Amniotic epithelial cell (primary cell): Measurements from ENCODE around the gene MEGF9.
A peak's percentile ranks its signal among the peaks of the same experiment; 100 is the strongest.
"Not testable (repeated sequence)": the region's sequence is repeated elsewhere in the genome, so short reads cannot be mapped to it uniquely, and the experiment has no call there.

Experiments
- DNase-seq: peaks from one replicate; pipeline ENCODE4 v3.0.0-alpha.2; 2010; ENCODE audit warnings: low read depth

The MEGF9 gene

GRCh38 chr9:120714088-120714845, at the start of gene MEGF9:
Gene MEGF9 (minus strand): TSS chr9:120714470. CDS start chr9:120714358, 112 bp downstream.
- DNase-seq, result peak; percentile 94

GRCh38 chr9:120761006-120761405, 46.7 kb upstream of the MEGF9 start:
- DNase-seq, result no peak

- DNase-seq, result no peak
These were observed 45.6 kb upstream of the MEGF9 start for GRCh38 chr9:120759755-120760400.

- DNase-seq, result no peak
These were observed 44.3 kb upstream of the MEGF9 start for GRCh38 chr9:120758544-120758943.

GRCh38 chr9:120757026-120757913, 43.0 kb upstream of the MEGF9 start:
- DNase-seq, result no peak

GRCh38 chr9:120756531-120756930, 42.3 kb upstream of the MEGF9 start:
- no peak for DNase-seq

- peak; percentile 28 for DNase-seq
These were observed 41.7 kb upstream of the MEGF9 start for GRCh38 chr9:120755810-120756434.

GRCh38 chr9:120755044-120755443, 40.8 kb upstream of the MEGF9 start:
- no peak for DNase-seq

- DNase-seq, result no peak
These were observed 36.2 kb upstream of the MEGF9 start for GRCh38 chr9:120750421-120750820.

GRCh38 chr9:120746366-120746765, 32.1 kb upstream of the MEGF9 start:
- not testable (repeated sequence) for DNase-seq

GRCh38 chr9:120745278-120745677, 31.0 kb upstream of the MEGF9 start:
- no peak for DNase-seq

GRCh38 chr9:120742951-120743416, 28.7 kb upstream of the MEGF9 start:
- DNase-seq, result peak; percentile 51

- DNase-seq, result no peak
These were observed 27.4 kb upstream of the MEGF9 start for GRCh38 chr9:120741701-120742100.

- no peak for DNase-seq
These were observed 26.9 kb upstream of the MEGF9 start for GRCh38 chr9:120741191-120741590.

- no peak for DNase-seq
These were observed 25.9 kb upstream of the MEGF9 start for GRCh38 chr9:120740132-120740531.

- DNase-seq, result no peak
These were observed 23.3 kb upstream of the MEGF9 start for GRCh38 chr9:120737416-120738165.

- no peak for DNase-seq
These were observed 22.6 kb upstream of the MEGF9 start for GRCh38 chr9:120736881-120737280.

GRCh38 chr9:120735415-120736126, 21.3 kb upstream of the MEGF9 start:
- peak; percentile 77 for DNase-seq

GRCh38 chr9:120734607-120735410, 20.5 kb upstream of the MEGF9 start:
- DNase-seq, result no peak

GRCh38 chr9:120733190-120733589, 18.9 kb upstream of the MEGF9 start:
- peak; percentile 92 for DNase-seq
